ENCODE data around the gene GOLGA6D.
A peak's percentile ranks its signal among the peaks of the same experiment; 100 is the strongest.
"Not testable (repeated sequence)": the region's sequence is repeated elsewhere in the genome, so short reads cannot be mapped to it uniquely, and the experiment has no call there.

The GOLGA6D gene

DNA sequence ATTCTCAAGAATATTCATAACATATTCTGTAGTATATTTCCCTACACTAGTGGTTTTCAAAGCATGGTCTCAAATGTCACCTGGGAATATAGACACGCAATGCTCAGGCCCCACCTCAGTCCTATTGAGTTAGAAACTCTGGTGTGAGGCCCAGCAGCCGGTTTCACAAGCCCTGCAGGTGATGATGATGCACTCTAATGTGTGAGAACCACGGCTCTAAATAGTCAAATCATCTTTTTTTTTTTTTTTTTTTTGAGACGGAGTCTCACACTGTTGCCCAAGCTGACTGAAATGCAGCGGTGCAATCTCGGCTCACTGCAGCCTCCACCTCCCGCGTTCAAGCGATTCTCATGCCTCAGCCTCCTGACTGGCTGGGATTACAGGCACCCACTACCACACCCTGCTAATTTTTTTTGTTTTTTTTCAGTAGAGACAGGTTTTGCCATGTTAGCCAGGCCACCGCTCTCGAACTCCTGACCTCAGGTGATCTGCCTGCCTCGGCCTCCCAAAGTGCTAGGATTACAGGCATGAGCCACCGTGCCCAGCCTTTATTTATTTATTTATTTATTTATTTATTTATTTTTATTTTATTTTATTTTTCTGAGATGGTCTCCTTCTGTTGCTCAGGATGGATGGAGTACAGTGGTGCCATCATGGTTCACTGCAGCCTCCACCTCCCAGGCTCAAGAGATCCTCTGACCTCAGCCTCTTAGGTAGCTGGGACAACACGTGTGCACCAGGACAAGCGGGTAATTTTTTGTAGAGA, 51.2 kb downstream of the GOLGA6D start:
- not testable (repeated sequence) for DNase-seq

GRCh38 chr15:75335313-75335704, 52.7 kb downstream of the GOLGA6D start:
- DNase-seq = no peak

- DNase-seq = peak; percentile 89
These were observed 53.2 kb downstream of the GOLGA6D start, which contains the start of gene COMMD4 for GRCh38 chr15:75335705-75336355. Gene COMMD4 (plus strand): TSS chr15:75336063. CDS start chr15:75336090, 27 bp downstream.

GRCh38 chr15:75338661-75339240, 56.1 kb downstream of the GOLGA6D start:
- DNase-seq = no peak

- DNase-seq = no peak
These were observed 57.1 kb downstream of the GOLGA6D start for GRCh38 chr15:75339531-75340240.

DNA sequence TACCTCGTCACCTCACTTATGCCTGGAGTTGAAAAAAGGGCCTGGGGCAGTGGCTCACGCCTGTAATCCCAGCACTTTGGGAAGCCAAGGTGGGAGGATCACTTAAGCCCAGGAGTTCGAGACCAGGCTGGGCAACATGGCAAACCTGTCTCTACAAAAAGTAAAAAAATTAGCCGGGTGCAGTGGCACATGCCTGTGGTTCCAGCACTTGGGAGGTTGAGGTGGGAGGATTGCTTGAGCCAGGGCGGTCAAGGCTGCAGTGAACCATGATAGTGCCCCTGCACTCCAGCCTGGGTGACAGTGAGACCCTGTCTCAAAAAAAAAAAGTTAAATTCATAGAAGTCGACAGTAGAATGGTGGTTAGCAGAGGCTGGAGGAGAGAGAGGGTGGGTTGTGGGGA, 59.6 kb downstream of the GOLGA6D start:
- DNase-seq = no peak

DNA sequence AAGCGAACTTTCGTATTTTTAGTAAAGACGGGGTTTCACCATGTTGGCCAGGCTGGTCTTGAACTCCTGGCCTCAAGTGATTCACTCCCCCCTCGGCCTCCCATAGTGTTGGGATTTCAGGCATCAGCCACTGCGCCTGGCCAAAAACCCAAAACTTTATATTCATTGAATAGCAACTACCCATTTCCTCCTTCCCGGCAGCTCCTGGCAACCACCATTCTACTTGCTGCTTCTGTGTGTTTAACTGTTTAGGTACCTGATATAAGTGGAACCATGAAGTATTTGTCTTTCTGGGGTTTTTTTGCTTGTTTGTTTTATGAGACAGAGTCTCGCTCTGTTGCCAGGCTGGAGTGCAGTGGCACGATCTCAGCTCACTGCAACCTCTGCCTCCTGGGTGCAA, 61.3 kb downstream of the GOLGA6D start:
- not testable (repeated sequence) for DNase-seq
